Neural cell (in vitro differentiated cells): Measurements from ENCODE around the gene ENTPD1. TPM values are rescaled to one million over a fixed set of nuclear protein-coding genes. Genes with fewer than 3 reads are reported as not detected.

Experiments used
- H2AFZ ChIP-seq: fragments of 200-600, 300-800 bp; sonication (generic), shearing (Covaris generic); 2 replicates; pipeline ENCODE4 v1.6.0; 2014; ENCODE audit warnings: low read depth, mild to moderate bottlenecking, antibody characterized with exemption, low read length, moderate library complexity
- H3F3A ChIP-seq: fragments of 200-600 bp; shearing (Covaris generic); 2 replicates; pipeline ENCODE4 v1.6.1; 2016; ENCODE audit warnings: mild to moderate bottlenecking, moderate library complexity, mixed read lengths, antibody characterized with exemption, low read length; ENCODE audit not compliant: insufficient read depth, poor library complexity, severe bottlenecking
- H3K27ac ChIP-seq: fragments of 200-600, 300-800 bp; sonication (generic), shearing (Covaris generic); 2 replicates; pipeline ENCODE4 v1.5.1; 2014; ENCODE audit warnings: mild to moderate bottlenecking, low read length, moderate library complexity
- H3K27me3 ChIP-seq: fragments of 300-800, 200-600 bp; sonication (generic), shearing (Covaris generic); 2 replicates; pipeline ENCODE4 v1.6.0; 2014; ENCODE audit warnings: mild to moderate bottlenecking, low read depth, low read length, moderate library complexity; ENCODE audit not compliant: insufficient read depth
- H3K36me3 ChIP-seq: fragments of 300-800, 200-600 bp; sonication (generic), shearing (Covaris generic); 2 replicates; pipeline ENCODE4 v1.5.1; 2014; ENCODE audit warnings: mild to moderate bottlenecking, antibody characterized with exemption, low read length, moderate library complexity; ENCODE audit not compliant: insufficient read depth
- H3K4me2 ChIP-seq: fragments of 300-800, 200-600 bp; sonication (generic), shearing (Covaris generic); 2 replicates; pipeline ENCODE4 v1.6.0; 2014; ENCODE audit warnings: mild to moderate bottlenecking, low read length
- H3K4me3 ChIP-seq: fragments of 300-800, 200-600 bp; sonication (generic), shearing (Covaris generic); 2 replicates; pipeline ENCODE4 v1.5.1; 2014; ENCODE audit warnings: mild to moderate bottlenecking, low read length, moderate library complexity
- H3K79me2 ChIP-seq: fragments of 200-600 bp; shearing (Covaris generic); replicated peaks from 2 replicates; pipeline ENCODE4 v1.6.0; 2014; ENCODE audit warnings: mild to moderate bottlenecking, low read length, moderate library complexity; ENCODE audit not compliant: insufficient read depth
- H3K9ac ChIP-seq: fragments of 300-800, 200-600 bp; sonication (generic), shearing (Covaris generic); 2 replicates; pipeline ENCODE4 v1.6.1; 2016; ENCODE audit warnings: mild to moderate bottlenecking, low read length, mixed read lengths
- H3K9me2 ChIP-seq: fragments of 200-600 bp; shearing (Covaris generic); 2 replicates; pipeline ENCODE4 v1.6.1; 2016; ENCODE audit warnings: mild to moderate bottlenecking, low read length, mixed read lengths; ENCODE audit not compliant: insufficient read depth
- H3K9me3 ChIP-seq: fragments of 200-600, 300-800 bp; sonication (generic), shearing (Covaris generic); 2 replicates; pipeline ENCODE4 v1.6.1; 2016; ENCODE audit warnings: mild to moderate bottlenecking, mixed run types, low read length, moderate library complexity, mixed read lengths
- H4K20me1 ChIP-seq: fragments of 200-600 bp; shearing (Covaris generic); 2 replicates; pipeline ENCODE4 v1.6.1; 2016; ENCODE audit warnings: mild to moderate bottlenecking, mixed run types; ENCODE audit not compliant: insufficient read depth
- EP300 ChIP-seq: fragments of 450-650 bp; conservative IDR thresholded peaks from 2 replicates; pipeline ENCODE4 v1.6.1; 2014; ENCODE audit warnings: antibody characterized with exemption, mild to moderate bottlenecking, moderate library complexity; ENCODE audit not compliant: poor library complexity, severe bottlenecking
- EZH2 ChIP-seq: fragments of 200-600, 300-800 bp; shearing (Covaris generic), sonication (generic); IDR thresholded peaks from 2 replicates; pipeline ENCODE4 v1.6.1; 2014; ENCODE audit warnings: antibody characterized with exemption, low read length, borderline replicate concordance, mild to moderate bottlenecking; ENCODE audit not compliant: insufficient read depth, poor library complexity, severe bottlenecking
- MXI1 ChIP-seq: fragments of 450-650 bp; conservative IDR thresholded peaks from 2 replicates; pipeline ENCODE4 v1.6.1; 2014; ENCODE audit warnings: antibody characterized with exemption, mild to moderate bottlenecking; ENCODE audit not compliant: poor library complexity, severe bottlenecking
- POLR2AphosphoS5 ChIP-seq: IDR thresholded peaks from 2 replicates; pipeline ENCODE4 v1.6.1; 2012
- RAD21 ChIP-seq: fragments of 450-650 bp; conservative IDR thresholded peaks from 2 replicates; pipeline ENCODE4 v1.6.1; 2014; ENCODE audit warnings: antibody characterized with exemption, mild to moderate bottlenecking, moderate library complexity
- REST ChIP-seq: IDR thresholded peaks from 2 replicates; pipeline ENCODE4 v1.6.1; 2012; ENCODE audit warnings: borderline replicate concordance
- SMC3 ChIP-seq: fragments of 450-650 bp; conservative IDR thresholded peaks from 2 replicates; pipeline ENCODE4 v1.6.1; 2014; ENCODE audit warnings: antibody characterized with exemption, mild to moderate bottlenecking, moderate library complexity; ENCODE audit not compliant: poor library complexity
- TAF1 ChIP-seq: IDR thresholded peaks from 2 replicates; pipeline ENCODE4 v1.6.1; 2012; ENCODE audit warnings: low read depth
- polyA plus RNA-seq: library from polyadenylated mRNA; depleted of rRNA; stranded (reverse); fragments of >200 nt; gene quantifications from 2 replicates; pipeline ENCODE4 v1.2.3, GENCODE V29; 2014
- TF ChIP-seq, protein P1 (sequence below): fragments of 450-650 bp; IDR thresholded peaks from 2 replicates; pipeline ENCODE4 v1.5.1; 2014; ENCODE audit warnings: antibody characterized with exemption, mild to moderate bottlenecking, moderate library complexity; ENCODE audit not compliant: poor library complexity, severe bottlenecking

Gene ENTPD1
- polyA plus RNA-seq, 1 donor from 2014 or later = 0.57 TPM

DNA sequence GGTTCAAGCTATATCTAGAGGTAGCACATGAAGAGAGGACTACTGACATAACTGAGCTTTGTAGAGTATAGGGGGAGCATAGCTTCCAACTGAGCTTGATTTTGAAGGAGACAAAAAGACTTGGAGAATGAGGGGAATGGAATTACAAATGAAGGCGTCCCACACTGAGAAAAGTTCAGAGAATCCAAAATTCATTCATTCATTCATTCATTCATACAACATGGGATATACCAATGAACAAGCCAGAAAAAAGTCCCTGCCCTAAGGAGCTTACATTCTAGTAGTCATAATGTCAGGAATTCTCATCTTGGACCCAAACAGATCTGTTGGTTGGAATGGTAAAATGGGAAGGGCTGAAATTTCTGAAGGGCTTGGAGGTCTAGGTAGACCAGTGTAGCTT lies 62.0 kb downstream of the ENTPD1 start:
- Histone ChIP-seq H3K79me2 (no peaks in the 10 kb centered on the region), H2AFZ (no peak overlapping the region), H3K36me3 (no peaks in the 10 kb centered on the region), H3K4me3 (no peak overlapping the region), H3K27me3 (no peaks in the 10 kb centered on the region), H3F3A (no peaks in the 10 kb centered on the region), H3K9ac (no peak overlapping the region), H3K4me2 (no peak overlapping the region), H3K9me3 (no peaks in the 10 kb centered on the region), H4K20me1 (no peaks in the 10 kb centered on the region), H3K9me2 (no peaks in the 10 kb centered on the region), H3K27ac (no peak overlapping the region)
- TF ChIP-seq TAF1 (no peak), MXI1 (no peak), RAD21 (no peak), EZH2 (no peak), EP300 (no peak), SMC3 (no peak), POLR2AphosphoS5 (no peak), REST (no peak)
- TF ChIP-seq, protein P1, sequence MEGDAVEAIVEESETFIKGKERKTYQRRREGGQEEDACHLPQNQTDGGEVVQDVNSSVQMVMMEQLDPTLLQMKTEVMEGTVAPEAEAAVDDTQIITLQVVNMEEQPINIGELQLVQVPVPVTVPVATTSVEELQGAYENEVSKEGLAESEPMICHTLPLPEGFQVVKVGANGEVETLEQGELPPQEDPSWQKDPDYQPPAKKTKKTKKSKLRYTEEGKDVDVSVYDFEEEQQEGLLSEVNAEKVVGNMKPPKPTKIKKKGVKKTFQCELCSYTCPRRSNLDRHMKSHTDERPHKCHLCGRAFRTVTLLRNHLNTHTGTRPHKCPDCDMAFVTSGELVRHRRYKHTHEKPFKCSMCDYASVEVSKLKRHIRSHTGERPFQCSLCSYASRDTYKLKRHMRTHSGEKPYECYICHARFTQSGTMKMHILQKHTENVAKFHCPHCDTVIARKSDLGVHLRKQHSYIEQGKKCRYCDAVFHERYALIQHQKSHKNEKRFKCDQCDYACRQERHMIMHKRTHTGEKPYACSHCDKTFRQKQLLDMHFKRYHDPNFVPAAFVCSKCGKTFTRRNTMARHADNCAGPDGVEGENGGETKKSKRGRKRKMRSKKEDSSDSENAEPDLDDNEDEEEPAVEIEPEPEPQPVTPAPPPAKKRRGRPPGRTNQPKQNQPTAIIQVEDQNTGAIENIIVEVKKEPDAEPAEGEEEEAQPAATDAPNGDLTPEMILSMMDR = no peak

DNA sequence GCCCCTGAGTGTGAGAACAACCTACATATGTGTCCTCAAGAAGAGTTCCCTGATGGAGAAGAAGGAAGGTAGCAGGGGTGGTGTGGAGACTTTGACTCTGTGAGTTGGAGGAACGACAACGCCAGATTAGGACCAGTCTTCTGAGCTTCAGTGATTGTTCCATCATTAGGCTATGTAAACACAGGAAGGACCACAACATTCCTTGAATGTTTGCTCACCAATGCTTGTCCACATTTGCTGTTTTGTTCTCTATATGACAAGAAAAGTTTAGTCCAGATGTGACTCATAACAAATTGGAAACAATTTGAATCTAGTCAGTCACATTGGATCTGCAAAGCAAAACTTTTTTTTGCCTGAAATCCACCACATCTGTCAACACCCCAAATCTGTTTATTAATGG lies 62.7 kb downstream of the ENTPD1 start:
- no peak overlapping the region for H3K4me3 ChIP-seq
- no peaks in the 10 kb centered on the region for H3K27me3 ChIP-seq
- no peaks in the 10 kb centered on the region for H3K36me3 ChIP-seq
- no peaks in the 10 kb centered on the region for H3K9me3 ChIP-seq
- no peak overlapping the region for H2AFZ ChIP-seq
- no peak overlapping the region for H3K9ac ChIP-seq
- no peaks in the 10 kb centered on the region for H3K79me2 ChIP-seq
- no peaks in the 10 kb centered on the region for H4K20me1 ChIP-seq
- no peak overlapping the region for H3K27ac ChIP-seq
- no peak overlapping the region for H3K4me2 ChIP-seq
- no peaks in the 10 kb centered on the region for H3F3A ChIP-seq
- TF ChIP-seq MXI1 (no peak), POLR2AphosphoS5 (no peak), TAF1 (no peak), EP300 (no peak)
- TF ChIP-seq, protein P1 = no peak
- H3K9me2 ChIP-seq = no peaks in the 10 kb centered on the region
